CD8-positive, alpha-beta memory T cell (primary cell): ENCODE data around the gene DTNBP1. TPM values are rescaled to one million over a fixed set of nuclear protein-coding genes. Genes with fewer than 3 reads are reported as not detected.
A peak's percentile ranks its signal among the peaks of the same experiment; 100 is the strongest.

Source experiments
- CTCF ChIA-PET: fragments of 350-600 bp; sonication (Branson Sonifier 250); formaldehyde crosslinking; loops from one replicate; lab custom pipeline; 2021; ENCODE audit warnings: antibody characterized with exemption; lab: Charles Lee
- POLR2A ChIA-PET: fragments of 350-600 bp; sonication (Branson Sonifier 250); formaldehyde crosslinking; loops from one replicate; lab custom pipeline; 2021; ENCODE audit warnings: antibody characterized with exemption; lab: Charles Lee
- DNase-seq, 5 donors: peaks; one replicate each; pipeline versions ENCODE4 v3.0.0 to v3.0.0-alpha.2; 2020 to 2022; ENCODE audit warnings: mixed read lengths in 1 of 5
- H3K27ac ChIP-seq: one replicate; pipeline ENCODE4 v1.7.0; 2013; ENCODE audit warnings: low read depth, mild to moderate bottlenecking, low read length, moderate library complexity
- H3K27me3 ChIP-seq: 2 replicates; pipeline ENCODE4 v1.7.0; 2013; ENCODE audit warnings: low read length, mild to moderate bottlenecking; ENCODE audit not compliant: insufficient read depth, poor library complexity, severe bottlenecking
- H3K36me3 ChIP-seq: 2 replicates; pipeline ENCODE4 v1.7.0; 2013; ENCODE audit warnings: mild to moderate bottlenecking, low read length, moderate library complexity; ENCODE audit not compliant: insufficient read depth
- H3K4me1 ChIP-seq: 2 replicates; pipeline ENCODE4 v1.7.0; 2013; ENCODE audit warnings: mild to moderate bottlenecking, low read length, moderate library complexity; ENCODE audit not compliant: insufficient read depth
- H3K4me3 ChIP-seq: 2 replicates; pipeline ENCODE4 v1.7.0; 2013; ENCODE audit warnings: mild to moderate bottlenecking, low read length
- H3K9me3 ChIP-seq: 2 replicates; pipeline ENCODE4 v1.7.0; 2013; ENCODE audit warnings: mild to moderate bottlenecking, low read length
- H3K27ac Mint-ChIP-seq, 8 donors: one replicate each; pipeline ENCODE4 v1.8.0; 2020 to 2021; ENCODE audit warnings: mixed read lengths in 8 of 8, mild to moderate bottlenecking in 6 of 8, inconsistent platforms in 3 of 8, moderate library complexity in 3 of 8
- H3K27me3 Mint-ChIP-seq, 2 donors: one replicate each; pipeline ENCODE4 v1.8.0; 2020 to 2021; ENCODE audit warnings: mixed read lengths in 2 of 2, mild to moderate bottlenecking in 1 of 2, moderate library complexity in 1 of 2
- H3K36me3 Mint-ChIP-seq, 3 donors: one replicate each; pipeline ENCODE4 v1.8.0; 2020 to 2021; ENCODE audit warnings: mixed read lengths in 3 of 3, inconsistent platforms in 1 of 3, mild to moderate bottlenecking in 1 of 3
- H3K4me1 Mint-ChIP-seq, 3 donors: one replicate each; pipeline ENCODE4 v1.8.0; 2020 to 2021; ENCODE audit warnings: mixed read lengths in 3 of 3, inconsistent platforms in 1 of 3, mild to moderate bottlenecking in 1 of 3
- H3K4me3 Mint-ChIP-seq, 7 donors: one replicate each; pipeline ENCODE4 v1.8.0; 2020 to 2021; ENCODE audit warnings: mixed read lengths in 7 of 7, mild to moderate bottlenecking in 6 of 7, moderate library complexity in 4 of 7, inconsistent platforms in 2 of 7
- H3K9me3 Mint-ChIP-seq, 5 donors: one replicate each; pipeline ENCODE4 v1.8.0; 2020 to 2022; ENCODE audit warnings: mixed read lengths in 5 of 5, mild to moderate bottlenecking in 3 of 5, moderate library complexity in 2 of 5, inconsistent platforms in 1 of 5
- polyA plus RNA-seq: library from polyadenylated mRNA; unstranded; fragments of 300-500 nt; fragmentation: Illumina TruSeq; gene quantifications from one replicate; pipeline ENCODE4 v1.2.3, GENCODE V29; 2021
- total RNA-seq, 2 experiments: library from RNA; stranded (reverse); gene quantifications; one replicate each; pipeline ENCODE4 v1.2.3, GENCODE V29; 2021

DTNBP1 gene
- total and polyA plus RNA-seq, 3 experiments from 2014 or later, result 14.6 to 37.3 (median 15.5) TPM

DNA sequence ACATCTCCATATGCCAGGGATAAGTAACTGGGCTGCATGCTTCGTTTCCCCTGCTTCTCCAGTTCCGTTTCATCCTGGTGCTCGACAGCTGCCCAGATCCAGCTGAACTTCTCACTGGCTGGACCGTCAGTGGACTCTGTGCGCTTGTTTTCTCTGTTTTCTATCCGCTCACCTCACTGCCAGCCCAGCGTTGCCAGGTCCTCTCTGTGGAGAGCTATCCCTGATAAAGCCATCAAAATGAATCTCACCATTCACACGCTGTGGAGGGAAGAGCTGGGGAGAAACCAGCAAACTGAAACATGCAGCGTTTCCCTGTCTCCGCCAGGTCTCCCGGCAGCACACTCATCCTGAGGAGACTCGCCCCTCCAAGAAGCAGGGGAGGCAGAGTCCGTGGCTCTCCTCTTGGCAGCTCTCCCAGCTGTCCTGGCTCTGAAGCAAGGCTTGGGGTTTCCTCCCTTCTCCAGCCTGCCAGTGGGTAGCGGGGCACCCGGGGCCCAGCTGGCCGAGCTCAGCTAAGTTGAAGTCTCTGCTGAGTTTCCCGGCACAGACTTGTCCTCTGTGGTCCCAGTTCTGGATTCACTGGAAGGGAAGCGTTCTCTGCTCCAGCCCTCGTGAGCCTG, 160.9 kb downstream of the DTNBP1 start:
- Histone ChIP-seq H3K36me3 (peaks cover 43% of the 10 kb centered on the region), H3K4me1 (no peaks in the 10 kb centered on the region), H3K4me3 (no peak overlapping the region), H3K9me3 (no peaks in the 10 kb centered on the region), H3K27me3 (no peaks in the 10 kb centered on the region), H3K27ac (no peak overlapping the region)
- peaks cover 0 to 7% (median 4%) of the 10 kb centered on the region in 3 donors for H3K4me1 Mint-ChIP-seq
- peaks cover 0 to 97% (median 20%) of the 10 kb centered on the region in 3 donors for H3K36me3 Mint-ChIP-seq
- peak overlapping the region in 2 of 8 donors; percentile 47 to 72 for H3K27ac Mint-ChIP-seq
- no peaks in the 10 kb centered on the region for H3K27me3 Mint-ChIP-seq
- H3K9me3 Mint-ChIP-seq, result no peaks in the 10 kb centered on the region
- ChIA-PET POLR2A (no interaction called here), CTCF (interaction anchor here (1.1 kb wide), 1 partner anchor 209 kb away, joined by 3 read pairs; no protein-coding TSS in a partner anchor)
- no peak overlapping the region for H3K4me3 Mint-ChIP-seq
- no peak for DNase-seq

DNA sequence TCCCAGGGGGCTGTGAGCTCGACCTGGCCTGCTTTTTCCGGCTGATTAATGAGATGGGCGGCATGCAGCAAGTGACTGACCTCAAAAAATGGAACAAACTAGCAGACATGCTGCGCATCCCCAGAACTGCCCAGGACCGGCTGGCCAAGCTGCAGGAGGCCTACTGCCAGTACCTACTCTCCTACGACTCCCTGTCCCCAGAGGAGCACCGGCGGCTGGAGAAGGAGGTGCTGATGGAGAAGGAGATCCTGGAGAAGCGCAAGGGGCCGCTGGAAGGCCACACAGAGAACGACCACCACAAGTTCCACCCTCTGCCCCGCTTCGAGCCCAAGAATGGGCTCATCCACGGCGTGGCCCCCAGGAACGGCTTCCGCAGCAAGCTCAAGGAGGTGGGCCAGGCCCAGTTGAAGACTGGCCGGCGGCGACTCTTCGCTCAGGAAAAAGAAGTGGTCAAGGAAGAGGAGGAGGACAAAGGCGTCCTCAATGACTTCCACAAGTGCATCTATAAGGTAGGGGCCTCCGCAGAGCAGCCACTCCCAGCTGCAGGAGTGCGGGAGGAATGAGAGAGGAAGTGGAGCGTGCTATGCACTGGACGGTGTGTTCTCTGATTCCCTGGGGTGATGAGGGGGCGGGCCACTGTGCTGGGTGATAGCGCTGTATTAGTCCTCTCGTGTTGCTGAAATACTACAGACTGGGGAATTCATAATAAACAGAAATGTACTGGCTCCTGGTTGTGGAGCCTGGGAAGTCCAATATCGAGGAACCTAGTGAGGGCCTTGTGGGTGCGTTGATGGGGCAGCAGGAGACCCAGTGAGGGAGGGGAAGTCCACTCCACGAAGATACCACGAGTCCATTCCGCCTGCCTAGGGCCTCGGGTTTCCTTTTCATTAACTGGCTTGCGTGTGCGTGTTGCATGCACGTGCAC, 161.7 kb downstream of the DTNBP1 start:
- Histone ChIP-seq H3K36me3 (peaks cover 35% of the 10 kb centered on the region), H3K9me3 (no peaks in the 10 kb centered on the region), H3K27ac (no peak overlapping the region), H3K4me1 (no peaks in the 10 kb centered on the region), H3K4me3 (no peak overlapping the region), H3K27me3 (no peaks in the 10 kb centered on the region)
- no peak overlapping the region for H3K27ac Mint-ChIP-seq
- no peaks in the 10 kb centered on the region for H3K27me3 Mint-ChIP-seq
- peaks cover 0 to 94% (median 21%) of the 10 kb centered on the region in 3 donors for H3K36me3 Mint-ChIP-seq
- no peak overlapping the region for H3K4me3 Mint-ChIP-seq
- CTCF ChIA-PET, result interaction anchor here (1.1 kb wide), 1 partner anchor 210 kb away, joined by 3 read pairs; no protein-coding TSS in a partner anchor
- H3K9me3 Mint-ChIP-seq, result no peaks in the 10 kb centered on the region
- POLR2A ChIA-PET, result no interaction called here
- H3K4me1 Mint-ChIP-seq, result peaks cover 0 to 7% (median 4%) of the 10 kb centered on the region in 3 donors
- DNase-seq, result no peak

GRCh38 chr6:15500078-15500740, 162.6 kb downstream of the DTNBP1 start:
- no peaks in the 10 kb centered on the region for H3K27me3 ChIP-seq
- ChIA-PET POLR2A (no interaction called here), CTCF (no interaction called here)
- no peak overlapping the region for H3K27ac ChIP-seq
- H3K4me3 Mint-ChIP-seq, result peak overlapping the region in 1 of 7 donors; percentile 23
- H3K36me3 ChIP-seq, result peaks cover 41% of the 10 kb centered on the region
- H3K9me3 Mint-ChIP-seq, result no peaks in the 10 kb centered on the region
- no peak for DNase-seq
- no peaks in the 10 kb centered on the region for H3K4me1 ChIP-seq
- peak overlapping the region in 3 of 8 donors; percentile 29 to 46 (median 45) for H3K27ac Mint-ChIP-seq
- no peaks in the 10 kb centered on the region for H3K27me3 Mint-ChIP-seq
- H3K36me3 Mint-ChIP-seq, result peaks cover 0 to 94% (median 29%) of the 10 kb centered on the region in 3 donors
- no peaks in the 10 kb centered on the region for H3K9me3 ChIP-seq
- no peak overlapping the region for H3K4me3 ChIP-seq
- H3K4me1 Mint-ChIP-seq, result peaks cover 0 to 8% (median 4%) of the 10 kb centered on the region in 3 donors

- POLR2A ChIA-PET, result no interaction called here
- no peak for DNase-seq
- Mint-ChIP-seq H3K9me3 (no peaks in the 10 kb centered on the region), H3K4me1 (peaks cover 0 to 8% (median 4%) of the 10 kb centered on the region in 3 donors), H3K27me3 (no peaks in the 10 kb centered on the region), H3K36me3 (peaks cover 0 to 92% (median 27%) of the 10 kb centered on the region in 3 donors), H3K4me3 (peak overlapping the region in 1 of 7 donors; percentile 23), H3K27ac (peak overlapping the region in 1 of 8 donors; percentile 57)
- no peaks in the 10 kb centered on the region for H3K27me3 ChIP-seq
- H3K36me3 ChIP-seq, result peaks cover 41% of the 10 kb centered on the region
- CTCF ChIA-PET, result no interaction called here
- no peak overlapping the region for H3K4me3 ChIP-seq
- H3K4me1 ChIP-seq, result no peaks in the 10 kb centered on the region
- no peak overlapping the region for H3K27ac ChIP-seq
- H3K9me3 ChIP-seq, result no peaks in the 10 kb centered on the region
Measured at GRCh38 chr6:15499591-15499990, 163.2 kb downstream of the DTNBP1 start.

GRCh38 chr6:15499125-15499524, 163.7 kb downstream of the DTNBP1 start:
- Mint-ChIP-seq H3K27ac (peak overlapping the region in 1 of 8 donors; percentile 57), H3K27me3 (no peaks in the 10 kb centered on the region), H3K36me3 (peaks cover 0 to 88% (median 24%) of the 10 kb centered on the region in 3 donors), H3K4me1 (peaks cover 0 to 7% (median 1%) of the 10 kb centered on the region in 3 donors), H3K4me3 (no peak overlapping the region), H3K9me3 (no peaks in the 10 kb centered on the region)
- no peak overlapping the region for H3K27ac ChIP-seq
- DNase-seq, result no peak
- CTCF ChIA-PET, result no interaction called here
- H3K4me3 ChIP-seq, result no peak overlapping the region
- no peaks in the 10 kb centered on the region for H3K4me1 ChIP-seq
- POLR2A ChIA-PET, result no interaction called here
- no peaks in the 10 kb centered on the region for H3K9me3 ChIP-seq
- no peaks in the 10 kb centered on the region for H3K27me3 ChIP-seq
- peaks cover 41% of the 10 kb centered on the region for H3K36me3 ChIP-seq

DNA sequence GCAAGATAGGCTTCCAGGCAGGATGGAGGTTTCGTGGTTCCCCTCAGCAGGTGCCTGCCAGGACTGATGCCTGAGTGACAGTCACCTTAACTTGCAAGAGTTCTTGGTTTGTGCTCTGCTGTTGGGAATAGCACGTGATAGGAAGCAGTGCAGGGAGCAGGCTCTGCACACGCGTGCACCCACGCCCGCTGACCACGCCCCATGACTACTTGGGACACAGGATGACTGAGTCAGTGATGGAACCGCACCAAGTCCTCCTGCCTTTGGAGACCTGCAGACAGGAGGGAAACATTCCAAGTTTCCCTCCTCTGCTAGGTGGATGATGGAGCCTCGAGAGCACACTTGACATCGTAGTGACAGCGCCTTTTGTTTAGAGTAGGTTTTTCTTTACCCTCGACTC, 164.2 kb downstream of the DTNBP1 start:
- CTCF ChIA-PET, result no interaction called here
- POLR2A ChIA-PET, result no interaction called here

DNA sequence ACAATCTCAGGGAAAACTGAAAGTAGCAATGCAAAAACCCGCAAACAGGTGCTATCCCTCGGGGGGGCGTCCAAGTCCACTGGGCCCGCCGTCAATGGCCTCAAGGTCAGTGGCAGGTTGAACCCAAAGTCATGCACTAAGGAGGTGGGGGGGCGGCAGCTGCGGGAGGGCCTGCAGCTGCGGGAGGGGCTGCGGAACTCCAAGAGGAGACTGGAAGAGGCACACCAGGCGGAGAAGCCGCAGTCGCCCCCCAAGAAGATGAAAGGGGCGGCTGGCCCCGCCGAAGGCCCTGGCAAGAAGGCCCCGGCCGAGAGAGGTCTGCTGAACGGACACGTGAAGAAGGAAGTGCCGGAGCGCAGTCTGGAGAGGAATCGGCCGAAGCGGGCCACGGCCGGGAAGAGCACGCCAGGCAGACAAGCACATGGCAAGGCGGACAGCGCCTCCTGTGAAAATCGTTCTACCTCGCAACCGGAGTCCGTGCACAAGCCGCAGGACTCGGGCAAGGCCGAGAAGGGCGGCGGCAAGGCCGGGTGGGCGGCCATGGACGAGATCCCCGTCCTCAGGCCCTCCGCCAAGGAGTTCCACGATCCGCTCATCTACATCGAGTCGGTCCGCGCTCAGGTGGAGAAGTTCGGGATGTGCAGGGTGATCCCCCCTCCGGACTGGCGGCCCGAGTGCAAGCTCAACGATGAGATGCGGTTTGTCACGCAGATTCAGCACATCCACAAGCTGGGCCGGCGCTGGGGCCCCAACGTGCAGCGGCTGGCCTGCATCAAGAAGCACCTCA, 166.3 kb downstream of the DTNBP1 start:
- Histone ChIP-seq H3K27ac (no peak overlapping the region), H3K36me3 (peaks cover 30% of the 10 kb centered on the region), H3K27me3 (no peaks in the 10 kb centered on the region), H3K4me3 (no peak overlapping the region), H3K9me3 (no peaks in the 10 kb centered on the region), H3K4me1 (peaks cover 5% of the 10 kb centered on the region)
- Mint-ChIP-seq H3K27ac (no peak overlapping the region), H3K36me3 (peaks cover 0 to 71% (median 16%) of the 10 kb centered on the region in 3 donors), H3K9me3 (no peaks in the 10 kb centered on the region), H3K27me3 (no peaks in the 10 kb centered on the region), H3K4me3 (no peak overlapping the region), H3K4me1 (peaks cover 11 to 14% (median 13%) of the 10 kb centered on the region in 3 donors)
- ChIA-PET CTCF (interaction anchor here (1.0 kb wide), 1 partner anchor 1430 kb away, joined by 3 read pairs; no protein-coding TSS in a partner anchor), POLR2A (no interaction called here)
- no peak for DNase-seq

More for the DNA sequence above, 164.2 kb downstream of the DTNBP1 start:
- Histone ChIP-seq H3K4me1 (no peaks in the 10 kb centered on the region), H3K9me3 (no peaks in the 10 kb centered on the region), H3K27me3 (no peaks in the 10 kb centered on the region), H3K36me3 (peaks cover 41% of the 10 kb centered on the region), H3K27ac (no peak overlapping the region), H3K4me3 (no peak overlapping the region)
- no peaks in the 10 kb centered on the region for H3K9me3 Mint-ChIP-seq
- H3K36me3 Mint-ChIP-seq, result peaks cover 0 to 86% (median 23%) of the 10 kb centered on the region in 3 donors
- no peak for DNase-seq
- no peak overlapping the region for H3K4me3 Mint-ChIP-seq
- H3K27me3 Mint-ChIP-seq, result no peaks in the 10 kb centered on the region
- H3K4me1 Mint-ChIP-seq, result peaks cover 0 to 6% (median 0%) of the 10 kb centered on the region in 3 donors
- peak overlapping the region in 2 of 8 donors; percentile 46 to 89 for H3K27ac Mint-ChIP-seq
